CD14-positive monocyte (primary cell): ENCODE data around the gene LAMA4. TPM values are rescaled to one million over a fixed set of nuclear protein-coding genes. Genes with fewer than 3 reads are reported as not detected.

Source experiments
- DNase-seq, 3 donors: peaks; one replicate each; pipeline ENCODE4 v3.0.0-alpha.2; 2011 to 2022
- H2AFZ ChIP-seq: 2 replicates; pipeline ENCODE4 v1.6.0; 2012; ENCODE audit warnings: mild to moderate bottlenecking, low read depth, low read length, inconsistent platforms; ENCODE audit not compliant: insufficient read depth, poor library complexity, severe bottlenecking
- H3K27ac ChIP-seq, 2 donors: 1 replicate in 1 of 2; 2 replicates in 1 of 2; pipeline ENCODE4 v1.5.1; 2012 to 2013; ENCODE audit warnings: low read length in 2 of 2, control low read depth in 1 of 2, inconsistent platforms in 1 of 2, low read depth in 1 of 2, mild to moderate bottlenecking in 1 of 2
- H3K27me3 ChIP-seq, 2 donors: one replicate each; pipeline versions ENCODE4 v1.6.0 to v1.6.1; 2011 to 2013; ENCODE audit warnings: low read length in 2 of 2; ENCODE audit not compliant: control insufficient read depth in 2 of 2, insufficient read depth in 2 of 2
- H3K36me3 ChIP-seq, 2 donors: replicated peaks in 1 of 2; 1 replicate in 1 of 2; 2 replicates in 1 of 2; pipeline versions ENCODE4 v1.5.1 to v1.6.1; 2012 to 2013; ENCODE audit warnings: low read length in 2 of 2, control low read depth in 1 of 2, inconsistent platforms in 1 of 2, mild to moderate bottlenecking in 1 of 2; ENCODE audit not compliant: insufficient read depth in 2 of 2, control insufficient read depth in 1 of 2
- H3K4me1 ChIP-seq, 2 donors: 1 replicate in 1 of 2; 2 replicates in 1 of 2; pipeline versions ENCODE4 v1.5.1 to v1.6.1; 2012 to 2013; ENCODE audit warnings: low read length in 2 of 2, control low read depth in 1 of 2, inconsistent platforms in 1 of 2, mild to moderate bottlenecking in 1 of 2, moderate library complexity in 1 of 2; ENCODE audit not compliant: insufficient read depth in 2 of 2, control insufficient read depth in 1 of 2
- H3K4me2 ChIP-seq: replicated peaks from 2 replicates; pipeline ENCODE3; 2012; ENCODE audit warnings: low read length, moderate library complexity, mild to moderate bottlenecking; ENCODE audit not compliant: poor library complexity, severe bottlenecking; ENCODE audit errors: extremely low read depth
- H3K4me3 ChIP-seq, 3 experiments: fragments of 200-600 bp in 1 of 3; sonication (generic) in 1 of 3; replicated peaks in 1 of 3; 1 replicate in 2 of 3; 2 replicates in 1 of 3; pipeline ENCODE4 v1.5.1; 2011 to 2013; ENCODE audit warnings: low read length in 3 of 3, mild to moderate bottlenecking in 3 of 3, control low read depth in 2 of 3, low read depth in 2 of 3, inconsistent platforms in 1 of 3, moderate library complexity in 1 of 3
- H3K79me2 ChIP-seq: 2 replicates; pipeline ENCODE4 v1.6.0; 2012; ENCODE audit warnings: mild to moderate bottlenecking, control low read depth, inconsistent platforms, low read length, moderate library complexity; ENCODE audit not compliant: insufficient read depth
- H3K9ac ChIP-seq: 2 replicates; pipeline ENCODE4 v1.6.0; 2017; ENCODE audit warnings: low read length, mild to moderate bottlenecking; ENCODE audit not compliant: insufficient read depth, poor library complexity, severe bottlenecking
- H3K9me3 ChIP-seq, 2 donors: replicated peaks in 1 of 2; 1 replicate in 1 of 2; 2 replicates in 1 of 2; pipeline versions ENCODE4 v1.5.1 to v1.6.1; 2012 to 2013; ENCODE audit warnings: low read length in 2 of 2, control low read depth in 1 of 2; ENCODE audit not compliant: control insufficient read depth in 1 of 2, insufficient read depth in 1 of 2
- H4K20me1 ChIP-seq: 2 replicates; pipeline ENCODE4 v1.6.0; 2012; ENCODE audit warnings: mild to moderate bottlenecking, low read length, control low read depth, moderate library complexity; ENCODE audit not compliant: insufficient read depth
- H3K27ac Mint-ChIP-seq, 7 donors: one replicate each; pipeline ENCODE4 v1.8.0; 2020; ENCODE audit warnings: mild to moderate bottlenecking in 7 of 7, mixed read lengths in 7 of 7, moderate library complexity in 6 of 7, inconsistent platforms in 2 of 7
- H3K27me3 Mint-ChIP-seq, 3 donors: one replicate each; pipeline ENCODE4 v1.8.0; 2021 to 2022; ENCODE audit warnings: low read depth in 3 of 3, mild to moderate bottlenecking in 3 of 3, mixed read lengths in 3 of 3, moderate library complexity in 3 of 3, inconsistent platforms in 1 of 3
- H3K36me3 Mint-ChIP-seq, 2 donors: one replicate each; pipeline ENCODE4 v1.8.0; 2020; ENCODE audit warnings: mixed read lengths in 2 of 2, inconsistent platforms in 1 of 2, mild to moderate bottlenecking in 1 of 2
- H3K4me1 Mint-ChIP-seq: one replicate; pipeline ENCODE4 v1.8.0; 2020; ENCODE audit warnings: mild to moderate bottlenecking, mixed read lengths
- H3K4me3 Mint-ChIP-seq, 2 donors: one replicate each; pipeline ENCODE4 v1.8.0; 2020; ENCODE audit warnings: mild to moderate bottlenecking in 2 of 2, mixed read lengths in 2 of 2, moderate library complexity in 1 of 2
- H3K9me3 Mint-ChIP-seq, 7 donors: one replicate each; pipeline ENCODE4 v1.8.0; 2020 to 2022; ENCODE audit warnings: mixed read lengths in 7 of 7, mild to moderate bottlenecking in 6 of 7, moderate library complexity in 6 of 7, inconsistent platforms in 2 of 7
- WGBS: methylation state at CpG from one replicate; pipeline ENCODE4 v1.1.5; 2013; ENCODE audit warnings: missing lambda C conversion rate; ENCODE audit not compliant: insufficient coverage; 5-methylcytosine and 5-hydroxymethylcytosine counted together
- intact Hi-C, 2 donors: fragments of 100-400 bp; cut with micrococcal nuclease; formaldehyde crosslinking; loops; one replicate each; pipeline versions ENCODE4 v1.15.0 to v1.15.1; 2023
- polyA plus RNA-seq, 3 donors: library from polyadenylated mRNA; depleted of rRNA in 1 of 3; unstranded in 2 of 3; stranded (reverse) in 1 of 3; fragments of 300-500 nt in 2 of 3; fragments of >200 nt in 1 of 3; fragmentation: Illumina TruSeq in 2 of 3; gene quantifications; 1 replicate in 2 of 3; 2 replicates in 1 of 3; pipeline ENCODE4 v1.2.3, GENCODE V29; 2012 to 2021
- TF ChIP-seq, protein P1 (sequence below): fragments of 200-600 bp; IDR thresholded peaks from one replicate; pipeline ENCODE4 v1.8.0; 2022; ENCODE audit warnings: antibody characterized with exemption, mild to moderate bottlenecking

The LAMA4 gene
- polyA plus RNA-seq, 3 donors = not detected

DNA sequence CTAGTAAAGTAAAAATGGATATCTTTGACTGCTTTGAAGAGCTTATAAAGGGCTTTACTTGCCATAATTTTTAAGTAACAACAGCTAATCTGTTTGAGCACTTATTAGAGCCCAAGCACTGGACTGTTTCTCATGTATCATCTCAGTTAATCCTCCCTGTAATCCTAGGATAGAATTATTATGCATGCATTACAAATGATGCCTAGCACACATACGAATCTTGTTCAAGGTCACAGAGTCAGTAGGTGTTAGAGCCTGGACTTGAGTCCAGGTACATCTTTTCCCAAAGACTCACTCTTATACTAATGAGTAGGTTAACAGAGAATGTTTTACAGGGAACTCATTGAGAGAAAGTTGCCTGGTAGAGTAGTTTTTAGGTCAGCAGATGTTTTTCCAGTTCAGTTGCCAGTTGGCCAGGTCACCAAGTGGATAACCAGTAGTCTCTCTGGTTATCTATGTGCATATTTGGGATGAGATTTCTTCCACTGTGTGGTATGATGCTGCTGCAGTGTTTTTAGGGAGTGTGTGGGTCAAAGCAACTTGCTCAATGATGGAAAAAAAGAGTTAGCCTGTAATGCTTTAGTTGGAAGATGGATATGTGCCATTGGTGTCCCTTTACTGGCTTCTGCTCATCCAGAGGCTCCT lies 32.3 kb upstream of the LAMA4 start:
- Mint-ChIP-seq H3K36me3 (no peaks in the 10 kb centered on the region), H3K4me3 (no peak overlapping the region), H3K9me3 (peaks cover 0 to 5% (median 0%) of the 10 kb centered on the region in 7 donors), H3K27ac (no peak overlapping the region), H3K27me3 (peaks cover 2 to 11% (median 8%) of the 10 kb centered on the region in 3 donors), H3K4me1 (no peaks in the 10 kb centered on the region)
- Histone ChIP-seq H4K20me1 (no peaks in the 10 kb centered on the region), H2AFZ (no peak overlapping the region), H3K9me3 (no peaks in the 10 kb centered on the region), H3K4me1 (no peaks in the 10 kb centered on the region), H3K9ac (no peak overlapping the region), H3K27me3 (peaks cover 0 to 4% of the 10 kb centered on the region in 2 donors), H3K4me3 (no peak overlapping the region), H3K79me2 (no peaks in the 10 kb centered on the region), H3K27ac (no peak overlapping the region), H3K4me2 (no peak overlapping the region), H3K36me3 (no peaks in the 10 kb centered on the region)
- TF ChIP-seq, protein P1, sequence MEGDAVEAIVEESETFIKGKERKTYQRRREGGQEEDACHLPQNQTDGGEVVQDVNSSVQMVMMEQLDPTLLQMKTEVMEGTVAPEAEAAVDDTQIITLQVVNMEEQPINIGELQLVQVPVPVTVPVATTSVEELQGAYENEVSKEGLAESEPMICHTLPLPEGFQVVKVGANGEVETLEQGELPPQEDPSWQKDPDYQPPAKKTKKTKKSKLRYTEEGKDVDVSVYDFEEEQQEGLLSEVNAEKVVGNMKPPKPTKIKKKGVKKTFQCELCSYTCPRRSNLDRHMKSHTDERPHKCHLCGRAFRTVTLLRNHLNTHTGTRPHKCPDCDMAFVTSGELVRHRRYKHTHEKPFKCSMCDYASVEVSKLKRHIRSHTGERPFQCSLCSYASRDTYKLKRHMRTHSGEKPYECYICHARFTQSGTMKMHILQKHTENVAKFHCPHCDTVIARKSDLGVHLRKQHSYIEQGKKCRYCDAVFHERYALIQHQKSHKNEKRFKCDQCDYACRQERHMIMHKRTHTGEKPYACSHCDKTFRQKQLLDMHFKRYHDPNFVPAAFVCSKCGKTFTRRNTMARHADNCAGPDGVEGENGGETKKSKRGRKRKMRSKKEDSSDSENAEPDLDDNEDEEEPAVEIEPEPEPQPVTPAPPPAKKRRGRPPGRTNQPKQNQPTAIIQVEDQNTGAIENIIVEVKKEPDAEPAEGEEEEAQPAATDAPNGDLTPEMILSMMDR = no peak
- intact Hi-C loops = no loop called here
- DNase-seq = no peak
- WGBS = no CpG with 5 or more reads among the region's 1 CpG

DNA sequence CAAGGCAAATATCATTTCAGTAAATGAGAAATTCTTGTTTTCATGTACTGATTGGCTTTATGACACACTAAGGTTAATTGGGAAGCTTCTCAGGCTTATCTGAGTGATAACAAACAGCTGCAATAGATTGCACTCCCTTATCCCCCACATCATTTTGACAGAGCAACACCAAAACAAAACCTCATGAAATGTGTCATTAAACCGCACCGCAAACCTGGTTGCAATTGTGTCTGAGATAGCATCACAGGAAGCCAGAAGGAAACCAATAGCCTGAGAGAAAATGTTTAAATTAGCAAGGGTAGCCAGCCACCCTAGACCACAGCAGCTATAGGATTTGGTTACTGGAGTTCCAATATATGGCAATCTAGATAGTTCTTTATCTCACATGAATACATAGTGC lies 31.6 kb upstream of the LAMA4 start:
- Histone ChIP-seq H3K4me1 (no peaks in the 10 kb centered on the region), H3K79me2 (no peaks in the 10 kb centered on the region), H2AFZ (no peak overlapping the region), H3K4me2 (no peak overlapping the region), H3K27ac (no peak overlapping the region), H3K9ac (no peak overlapping the region), H3K9me3 (no peaks in the 10 kb centered on the region), H3K36me3 (no peaks in the 10 kb centered on the region), H3K27me3 (peaks cover 0 to 4% of the 10 kb centered on the region in 2 donors), H4K20me1 (no peaks in the 10 kb centered on the region), H3K4me3 (no peak overlapping the region)
- peaks cover 0 to 10% (median 0%) of the 10 kb centered on the region in 7 donors for H3K9me3 Mint-ChIP-seq
- H3K27ac Mint-ChIP-seq = no peak overlapping the region
- no peaks in the 10 kb centered on the region for H3K4me1 Mint-ChIP-seq
- H3K27me3 Mint-ChIP-seq = peaks cover 8 to 12% (median 11%) of the 10 kb centered on the region in 3 donors
- no peaks in the 10 kb centered on the region for H3K36me3 Mint-ChIP-seq
- TF ChIP-seq, protein P1 = no peak
- no CpG with 5 or more reads among the region's 2 CpGs for WGBS
- H3K4me3 Mint-ChIP-seq = no peak overlapping the region
- DNase-seq = no peak
- intact Hi-C loops = no loop called here
